Activated naive CD8-positive, alpha-beta T cell treated with anti-CD3 and anti-CD28 coated beads for 36 hours (primary cell): ENCODE data around the gene MICOS13. TPM values are rescaled to one million over a fixed set of nuclear protein-coding genes. Genes with fewer than 3 reads are reported as not detected.

Experiments used
- DNase-seq: peaks from one replicate; pipeline ENCODE4 v3.0.0; 2021
- H3K27ac Mint-ChIP-seq: one replicate; pipeline ENCODE4 v1.8.0; 2022; ENCODE audit warnings: mild to moderate bottlenecking, moderate library complexity, mixed read lengths
- H3K27me3 Mint-ChIP-seq: one replicate; pipeline ENCODE4 v1.8.0; 2022; ENCODE audit warnings: mild to moderate bottlenecking, mixed read lengths
- H3K36me3 Mint-ChIP-seq: one replicate; pipeline ENCODE4 v1.8.0; 2021; ENCODE audit warnings: mild to moderate bottlenecking, mixed read lengths
- H3K4me1 Mint-ChIP-seq: one replicate; pipeline ENCODE4 v1.8.0; 2021; ENCODE audit warnings: mixed read lengths
- H3K4me3 Mint-ChIP-seq: one replicate; pipeline ENCODE4 v1.8.0; 2022; ENCODE audit warnings: mild to moderate bottlenecking, moderate library complexity, mixed read lengths
- H3K9me3 Mint-ChIP-seq: one replicate; pipeline ENCODE4 v1.8.0; 2022; ENCODE audit warnings: mixed read lengths
- total RNA-seq, 2 experiments: library from RNA; stranded (reverse); gene quantifications; one replicate each; pipeline ENCODE4 v1.2.3, GENCODE V29; 2021

The MICOS13 gene
- total RNA-seq, 2 experiments from 2014 or later, result 44.6 to 53.5 TPM

GRCh38 chr19:5669212-5669611, 11.1 kb downstream of the MICOS13 start:
- H3K27me3 Mint-ChIP-seq, result no peaks in the 10 kb centered on the region
- H3K27ac Mint-ChIP-seq, result no peak overlapping the region
- no peaks in the 10 kb centered on the region for H3K9me3 Mint-ChIP-seq
- no peak for DNase-seq
- no peak overlapping the region for H3K4me3 Mint-ChIP-seq
- H3K36me3 Mint-ChIP-seq, result peaks cover 29% of the 10 kb centered on the region
- peaks cover 12% of the 10 kb centered on the region for H3K4me1 Mint-ChIP-seq

- H3K9me3 Mint-ChIP-seq, result no peaks in the 10 kb centered on the region
- H3K4me3 Mint-ChIP-seq, result no peak overlapping the region
- H3K36me3 Mint-ChIP-seq, result peaks cover 29% of the 10 kb centered on the region
- H3K27ac Mint-ChIP-seq, result peak overlapping the region; percentile 36
- no peak for DNase-seq
- peaks cover 12% of the 10 kb centered on the region for H3K4me1 Mint-ChIP-seq
- no peaks in the 10 kb centered on the region for H3K27me3 Mint-ChIP-seq
Measured at GRCh38 chr19:5667751-5668271, 12.5 kb downstream of the MICOS13 start.

GRCh38 chr19:5666921-5667610, 13.2 kb downstream of the MICOS13 start:
- DNase-seq, result no peak
- peaks cover 12% of the 10 kb centered on the region for H3K4me1 Mint-ChIP-seq
- no peaks in the 10 kb centered on the region for H3K27me3 Mint-ChIP-seq
- peak overlapping the region; percentile 83 for H3K27ac Mint-ChIP-seq
- no peak overlapping the region for H3K4me3 Mint-ChIP-seq
- peaks cover 27% of the 10 kb centered on the region for H3K36me3 Mint-ChIP-seq
- no peaks in the 10 kb centered on the region for H3K9me3 Mint-ChIP-seq

- Mint-ChIP-seq H3K27ac (peak overlapping the region; percentile 83), H3K4me1 (peaks cover 12% of the 10 kb centered on the region), H3K4me3 (no peak overlapping the region), H3K27me3 (no peaks in the 10 kb centered on the region), H3K9me3 (no peaks in the 10 kb centered on the region), H3K36me3 (peaks cover 29% of the 10 kb centered on the region)
- DNase-seq, result peak; percentile 34
Measured at GRCh38 chr19:5665781-5666513, 14.4 kb downstream of the MICOS13 start.

GRCh38 chr19:5664515-5664914, 15.8 kb downstream of the MICOS13 start:
- Mint-ChIP-seq H3K27me3 (no peaks in the 10 kb centered on the region), H3K4me1 (peaks cover 12% of the 10 kb centered on the region), H3K36me3 (peaks cover 33% of the 10 kb centered on the region), H3K27ac (peak overlapping the region; percentile 77), H3K9me3 (no peaks in the 10 kb centered on the region), H3K4me3 (no peak overlapping the region)
- DNase-seq, result no peak

GRCh38 chr19:5663904-5664303, 16.4 kb downstream of the MICOS13 start:
- Mint-ChIP-seq H3K27ac (no peak overlapping the region), H3K36me3 (peaks cover 33% of the 10 kb centered on the region), H3K27me3 (no peaks in the 10 kb centered on the region), H3K9me3 (no peaks in the 10 kb centered on the region), H3K4me3 (no peak overlapping the region), H3K4me1 (peaks cover 12% of the 10 kb centered on the region)
- no peak for DNase-seq

- Mint-ChIP-seq H3K27ac (no peak overlapping the region), H3K4me3 (no peak overlapping the region), H3K4me1 (peaks cover 13% of the 10 kb centered on the region), H3K9me3 (no peaks in the 10 kb centered on the region), H3K36me3 (peaks cover 36% of the 10 kb centered on the region), H3K27me3 (no peaks in the 10 kb centered on the region)
- no peak for DNase-seq
Measured at GRCh38 chr19:5661483-5661882, 18.8 kb downstream of the MICOS13 start.

- DNase-seq, result no peak
- peaks cover 32% of the 10 kb centered on the region for H3K36me3 Mint-ChIP-seq
- H3K27ac Mint-ChIP-seq, result peak overlapping the region; percentile 8
- no peaks in the 10 kb centered on the region for H3K27me3 Mint-ChIP-seq
- H3K4me3 Mint-ChIP-seq, result no peak overlapping the region
- no peaks in the 10 kb centered on the region for H3K9me3 Mint-ChIP-seq
- H3K4me1 Mint-ChIP-seq, result peaks cover 1% of the 10 kb centered on the region
Measured at GRCh38 chr19:5655412-5655811, 24.9 kb downstream of the MICOS13 start.

GRCh38 chr19:5654931-5655330, 25.4 kb downstream of the MICOS13 start:
- peaks cover 35% of the 10 kb centered on the region for H3K36me3 Mint-ChIP-seq
- H3K9me3 Mint-ChIP-seq, result no peaks in the 10 kb centered on the region
- no peak overlapping the region for H3K4me3 Mint-ChIP-seq
- H3K27ac Mint-ChIP-seq, result no peak overlapping the region
- no peaks in the 10 kb centered on the region for H3K27me3 Mint-ChIP-seq
- no peak for DNase-seq
- peaks cover 1% of the 10 kb centered on the region for H3K4me1 Mint-ChIP-seq

GRCh38 chr19:5652261-5652660, 28.1 kb downstream of the MICOS13 start:
- DNase-seq, result no peak
- no peaks in the 10 kb centered on the region for H3K4me1 Mint-ChIP-seq
- H3K27me3 Mint-ChIP-seq, result no peaks in the 10 kb centered on the region
- H3K27ac Mint-ChIP-seq, result no peak overlapping the region
- no peak overlapping the region for H3K4me3 Mint-ChIP-seq
- no peaks in the 10 kb centered on the region for H3K9me3 Mint-ChIP-seq
- H3K36me3 Mint-ChIP-seq, result peaks cover 35% of the 10 kb centered on the region

GRCh38 chr19:5651361-5651760, 29.0 kb downstream of the MICOS13 start:
- H3K36me3 Mint-ChIP-seq, result peaks cover 39% of the 10 kb centered on the region
- H3K9me3 Mint-ChIP-seq, result no peaks in the 10 kb centered on the region
- H3K27me3 Mint-ChIP-seq, result no peaks in the 10 kb centered on the region

GRCh38 chr19:5648464-5648863, 31.9 kb downstream of the MICOS13 start:
- Mint-ChIP-seq H3K9me3 (no peaks in the 10 kb centered on the region), H3K27me3 (no peaks in the 10 kb centered on the region), H3K36me3 (peaks cover 43% of the 10 kb centered on the region), H3K4me3 (no peak overlapping the region), H3K27ac (no peak overlapping the region), H3K4me1 (peaks cover 11% of the 10 kb centered on the region)
- DNase-seq, result no peak

More at GRCh38 chr19:5651361-5651760, 29.0 kb downstream of the MICOS13 start:
- no peak overlapping the region for H3K27ac Mint-ChIP-seq
- no peak for DNase-seq
- no peak overlapping the region for H3K4me3 Mint-ChIP-seq
- no peaks in the 10 kb centered on the region for H3K4me1 Mint-ChIP-seq

GRCh38 chr19:5646703-5647102, 33.6 kb downstream of the MICOS13 start:
- H3K27ac Mint-ChIP-seq, result peak overlapping the region; percentile 35
- H3K4me3 Mint-ChIP-seq, result no peak overlapping the region
- H3K27me3 Mint-ChIP-seq, result no peaks in the 10 kb centered on the region
- DNase-seq, result no peak
- H3K36me3 Mint-ChIP-seq, result peaks cover 41% of the 10 kb centered on the region
- peaks cover 23% of the 10 kb centered on the region for H3K4me1 Mint-ChIP-seq
- no peaks in the 10 kb centered on the region for H3K9me3 Mint-ChIP-seq

GRCh38 chr19:5645409-5645808, 34.9 kb downstream of the MICOS13 start:
- no peak for DNase-seq
- Mint-ChIP-seq H3K27me3 (no peaks in the 10 kb centered on the region), H3K27ac (peak overlapping the region; percentile 62), H3K4me1 (peaks cover 28% of the 10 kb centered on the region), H3K9me3 (no peaks in the 10 kb centered on the region), H3K36me3 (peaks cover 47% of the 10 kb centered on the region), H3K4me3 (no peak overlapping the region)

GRCh38 chr19:5644037-5644436, 36.3 kb downstream of the MICOS13 start:
- DNase-seq, result no peak
- H3K9me3 Mint-ChIP-seq, result no peaks in the 10 kb centered on the region
- H3K4me3 Mint-ChIP-seq, result no peak overlapping the region
- H3K27ac Mint-ChIP-seq, result no peak overlapping the region
- H3K27me3 Mint-ChIP-seq, result no peaks in the 10 kb centered on the region
- peaks cover 31% of the 10 kb centered on the region for H3K4me1 Mint-ChIP-seq
- peaks cover 40% of the 10 kb centered on the region for H3K36me3 Mint-ChIP-seq
